B cell (primary cell): Measurements from ENCODE around the gene PIP5KL1. TPM values are rescaled to one million over a fixed set of nuclear protein-coding genes. Genes with fewer than 3 reads are reported as not detected.
A peak's percentile ranks its signal among the peaks of the same experiment; 100 is the strongest.

Source experiments
- ATAC-seq: fragments of 200-7000 bp; cut with Tn5 transposase; one replicate; pipeline ENCODE4 v1.10.0; 2021; ENCODE audit warnings: low read depth, mild to moderate bottlenecking, moderate number of reproducible peaks, moderate library complexity
- CTCF ChIA-PET: fragments of 350-600 bp; sonication (Branson Sonifier 250); formaldehyde crosslinking; loops from one replicate; lab custom pipeline; 2021; ENCODE audit warnings: antibody characterized with exemption, inconsistent platforms; lab: Charles Lee
- POLR2A ChIA-PET: fragments of 350-600 bp; sonication (Branson Sonifier 250); formaldehyde crosslinking; loops from one replicate; lab custom pipeline; 2021; ENCODE audit warnings: antibody characterized with exemption; lab: Charles Lee
- DNase-seq: peaks from one replicate; pipeline ENCODE4 v3.0.0; 2013
- H2AFZ ChIP-seq: 2 replicates; pipeline ENCODE4 v1.6.1; 2012; ENCODE audit warnings: mild to moderate bottlenecking, low read depth, low read length; ENCODE audit not compliant: insufficient read depth, poor library complexity, severe bottlenecking
- H3K27ac ChIP-seq, 2 donors: 1 replicate in 1 of 2; 2 replicates in 1 of 2; pipeline ENCODE4 v1.5.1; 2012 to 2013; ENCODE audit warnings: low read length in 2 of 2, mild to moderate bottlenecking in 2 of 2, moderate library complexity in 1 of 2
- H3K27me3 ChIP-seq, 4 experiments: fragments of 200-600 bp in 1 of 4; sonication (generic) in 1 of 4; replicated peaks in 1 of 4; 1 replicate in 2 of 4; 2 replicates in 2 of 4; pipeline versions ENCODE4 v1.6.1 to v1.7.0; 2013 to 2016; ENCODE audit warnings: low read length in 3 of 4, mild to moderate bottlenecking in 2 of 4, mixed read lengths in 1 of 4, moderate library complexity in 1 of 4; ENCODE audit not compliant: insufficient read depth in 4 of 4, control insufficient read depth in 3 of 4; ENCODE audit errors: control extremely low read depth in 1 of 4
- H3K36me3 ChIP-seq, 2 experiments: replicated peaks in 1 of 2; 1 replicate in 1 of 2; 2 replicates in 1 of 2; pipeline versions ENCODE4 v1.6.1 to v1.7.1; 2013; ENCODE audit warnings: low read length in 1 of 2; ENCODE audit not compliant: insufficient read depth in 2 of 2, control insufficient read depth in 1 of 2; ENCODE audit errors: control extremely low read depth in 1 of 2, extremely low read depth in 1 of 2
- H3K4me1 ChIP-seq, 2 donors: fragments of 200-600 bp in 1 of 2; sonication (generic) in 1 of 2; 1 replicate in 1 of 2; 2 replicates in 1 of 2; pipeline versions ENCODE4 v1.5.1 to v1.6.1; 2013 to 2017; ENCODE audit warnings: low read length in 2 of 2; ENCODE audit not compliant: control insufficient read depth in 2 of 2, insufficient read depth in 2 of 2
- H3K4me2 ChIP-seq: replicated peaks from 2 replicates; pipeline ENCODE3; 2012; ENCODE audit warnings: mild to moderate bottlenecking, low read depth, low read length; ENCODE audit not compliant: poor library complexity, severe bottlenecking
- H3K4me3 ChIP-seq, 5 experiments: fragments of 200-600 bp in 1 of 5; sonication (generic) in 1 of 5; 1 replicate in 3 of 5; 2 replicates in 2 of 5; pipeline versions ENCODE4 v1.5.1 to v1.7.0; 2011 to 2016; ENCODE audit warnings: low read length in 4 of 5, mild to moderate bottlenecking in 4 of 5, low read depth in 2 of 5, control low read depth in 1 of 5, moderate library complexity in 1 of 5; ENCODE audit not compliant: insufficient read depth in 1 of 5; ENCODE audit errors: control extremely low read depth in 1 of 5, extremely low read depth in 1 of 5
- H3K79me2 ChIP-seq: fragments of 200-600 bp; sonication (generic); one replicate; pipeline ENCODE4 v1.6.0; 2016; ENCODE audit warnings: low read length; ENCODE audit not compliant: control insufficient read depth, insufficient read depth
- H3K9ac ChIP-seq: fragments of 200-600 bp; sonication (generic); 2 replicates; pipeline ENCODE4 v1.6.1; 2017; ENCODE audit warnings: mild to moderate bottlenecking, low read length, moderate library complexity
- H3K9me3 ChIP-seq, 3 donors: one replicate each; pipeline versions ENCODE4 v1.6.1 to v1.7.1; 2013; ENCODE audit warnings: low read length in 2 of 3; ENCODE audit not compliant: control insufficient read depth in 2 of 3, insufficient read depth in 1 of 3; ENCODE audit errors: control extremely low read depth in 1 of 3
- H4K20me1 ChIP-seq: 2 replicates; pipeline ENCODE4 v1.6.0; 2012; ENCODE audit warnings: mild to moderate bottlenecking, low read length; ENCODE audit not compliant: insufficient read depth, control insufficient read depth, poor library complexity, severe bottlenecking
- H3K27ac Mint-ChIP-seq: one replicate; pipeline ENCODE4 v1.8.0; 2021; ENCODE audit warnings: mixed read lengths
- H3K27me3 Mint-ChIP-seq: one replicate; pipeline ENCODE4 v1.8.0; 2021; ENCODE audit warnings: mixed read lengths
- H3K4me1 Mint-ChIP-seq: one replicate; pipeline ENCODE4 v1.8.0; 2021; ENCODE audit warnings: mixed read lengths
- H3K4me3 Mint-ChIP-seq: one replicate; pipeline ENCODE4 v1.8.0; 2021; ENCODE audit warnings: mixed read lengths
- H3K9me3 Mint-ChIP-seq: one replicate; pipeline ENCODE4 v1.8.0; 2022; ENCODE audit warnings: mixed read lengths; ENCODE audit not compliant: insufficient read depth
- CTCF ChIP-seq: fragments of 200-600 bp; IDR thresholded peaks from one replicate; pipeline ENCODE4 v1.8.0; 2022; ENCODE audit warnings: antibody characterized with exemption, mild to moderate bottlenecking
- EZH2 ChIP-seq: IDR thresholded peaks from 2 replicates; pipeline ENCODE4 v1.6.1; 2012; ENCODE audit warnings: borderline replicate concordance, low read depth, mild to moderate bottlenecking, moderate library complexity, low read length; ENCODE audit not compliant: insufficient read depth, poor library complexity, severe bottlenecking
- WGBS: methylation state at CpG from one replicate; pipeline ENCODE4 v1.1.5; 2013; ENCODE audit warnings: missing lambda C conversion rate; ENCODE audit not compliant: insufficient coverage; 5-methylcytosine and 5-hydroxymethylcytosine counted together
- intact Hi-C: fragments of 100-400 bp; cut with micrococcal nuclease; formaldehyde crosslinking; loops from one replicate; pipeline ENCODE4 v1.10.0; 2022
- polyA plus RNA-seq: library from polyadenylated mRNA; depleted of rRNA; stranded (reverse); fragments of >200 nt; gene quantifications from 2 replicates; pipeline ENCODE4 v1.2.3, GENCODE V29; 2012
- total RNA-seq, 2 donors: library from RNA; stranded (reverse); fragments of 120-200 nt in 1 of 2; gene quantifications; 1 replicate in 1 of 2; 2 replicates in 1 of 2; pipeline versions ENCODE4 v1.2.3 to v1.2.4, GENCODE V29; 2013 to 2022

PIP5KL1 gene
- total and polyA plus RNA-seq, 2 donors (not counting 1 experiment from before 2014, with no cell fraction given) = 0.75 to 1.4 TPM

GRCh38 chr9:127973169-127974000, 42.8 kb upstream of the PIP5KL1 start:
- Histone ChIP-seq H3K4me2 (peak overlapping the region; percentile 76), H3K9me3 (no peaks in the 10 kb centered on the region), H2AFZ (no peak overlapping the region), H3K4me1 (peaks cover 100% of the 10 kb centered on the region in 2 donors), H3K4me3 (no peak overlapping the region), H3K79me2 (peaks cover 99% of the 10 kb centered on the region), H3K27me3 (no peaks in the 10 kb centered on the region), H3K27ac (peak overlapping the region in 1 of 2 donors; percentile 97), H4K20me1 (peaks cover 90% of the 10 kb centered on the region), H3K36me3 (peaks cover 0 to 40% of the 10 kb centered on the region in 2 experiments), H3K9ac (peak overlapping the region; percentile 3)
- peak overlapping the region; percentile 77 for H3K4me3 Mint-ChIP-seq
- intact Hi-C loops = loop anchor here (5.0 kb wide), 1 partner anchor 34 kb away; no protein-coding TSS in a partner anchor
- no peak for DNase-seq
- TF ChIP-seq EZH2 (no peak), CTCF (no peak)
- H3K9me3 Mint-ChIP-seq = no peaks in the 10 kb centered on the region
- no peaks in the 10 kb centered on the region for H3K27me3 Mint-ChIP-seq
- ChIA-PET POLR2A (interaction anchor here (1.2 to 15.3 kb wide), 3 partner anchors 10 to 57 kb away, joined by 3 to 212 read pairs (median 5); no protein-coding TSS in a partner anchor), CTCF (interaction anchor here (1.1 to 20.6 kb wide), 5 partner anchors 15 to 58 kb away, joined by 3 to 282 read pairs (median 11); no protein-coding TSS in a partner anchor)
- H3K4me1 Mint-ChIP-seq = peaks cover 97% of the 10 kb centered on the region
- H3K27ac Mint-ChIP-seq = peak overlapping the region; percentile 95
- 93% methylated on average over 17 of the region's 17 CpGs for WGBS
- ATAC-seq = no peak
